GM12891 (cell line): ENCODE results near the gene EGFR.

ENCODE experiments used
- POLR2A ChIP-seq: IDR thresholded peaks from 2 replicates; pipeline ENCODE4 v1.6.1; 2011; ENCODE audit warnings: low read depth, low read length, control low read depth
- POLR2AphosphoS5 ChIP-seq: IDR thresholded peaks from 2 replicates; pipeline ENCODE4 v1.6.1; 2011; ENCODE audit warnings: low read depth, low read length, control low read depth
- POU2F2 ChIP-seq: IDR thresholded peaks from 2 replicates; pipeline ENCODE4 v1.6.1; 2011; ENCODE audit warnings: low read depth, mild to moderate bottlenecking, control low read depth, low read length, moderate library complexity
- SPI1 ChIP-seq: IDR thresholded peaks from 2 replicates; pipeline ENCODE4 v1.6.1; 2011; ENCODE audit warnings: low read depth, low read length, control low read depth
- TAF1 ChIP-seq: IDR thresholded peaks from 2 replicates; pipeline ENCODE4 v1.6.1; 2011; ENCODE audit warnings: low read depth, low read length, control low read depth

- TF ChIP-seq POLR2A (no peak), POLR2AphosphoS5 (no peak), SPI1 (no peak), TAF1 (no peak), POU2F2 (no peak)
Measured at GRCh38 chr7:54996391-54996790, 22.4 kb upstream of the EGFR start.
